Measurements from ENCODE around the gene TMEM161B. TPM values are rescaled to one million over a fixed set of nuclear protein-coding genes. Genes with fewer than 3 reads are reported as not detected.

TMEM161B gene
- total and polyA plus RNA-seq, 7 donors: 4.8 to 22.1 (median 15.0) TPM

DNA sequence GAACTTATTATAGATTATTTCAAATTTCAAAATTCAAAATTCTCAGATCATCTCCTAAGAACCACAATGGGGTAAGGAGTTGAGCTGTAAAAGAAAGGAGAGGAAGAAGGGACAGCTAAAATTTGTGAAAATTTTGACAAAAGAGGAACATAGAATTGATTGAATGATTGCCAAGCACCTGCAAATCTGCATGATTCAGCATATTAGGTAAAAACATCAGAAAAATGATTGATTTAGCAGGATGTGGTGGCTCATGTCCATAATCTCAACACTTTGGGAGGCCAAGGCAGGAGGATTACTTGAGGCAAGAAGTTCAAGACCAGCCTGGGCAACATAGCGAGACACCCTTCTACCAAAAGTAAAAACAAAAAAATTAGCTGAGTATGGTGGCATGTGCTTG lies 14.3 kb downstream of the TMEM161B start:
- no peak overlapping the region for H3K27ac ChIP-seq
- H3K9me3 ChIP-seq: no peaks in the 10 kb centered on the region
- no peaks in the 10 kb centered on the region for H3K27me3 ChIP-seq
- no peak for DNase-seq
- no peak for TF ChIP-seq POLR2A (IDR thresholded peaks at IDR 0.05)
- TF ChIP-seq EP300 (IDR thresholded peaks at IDR 0.05): no peak
- TF ChIP-seq, protein P1, sequence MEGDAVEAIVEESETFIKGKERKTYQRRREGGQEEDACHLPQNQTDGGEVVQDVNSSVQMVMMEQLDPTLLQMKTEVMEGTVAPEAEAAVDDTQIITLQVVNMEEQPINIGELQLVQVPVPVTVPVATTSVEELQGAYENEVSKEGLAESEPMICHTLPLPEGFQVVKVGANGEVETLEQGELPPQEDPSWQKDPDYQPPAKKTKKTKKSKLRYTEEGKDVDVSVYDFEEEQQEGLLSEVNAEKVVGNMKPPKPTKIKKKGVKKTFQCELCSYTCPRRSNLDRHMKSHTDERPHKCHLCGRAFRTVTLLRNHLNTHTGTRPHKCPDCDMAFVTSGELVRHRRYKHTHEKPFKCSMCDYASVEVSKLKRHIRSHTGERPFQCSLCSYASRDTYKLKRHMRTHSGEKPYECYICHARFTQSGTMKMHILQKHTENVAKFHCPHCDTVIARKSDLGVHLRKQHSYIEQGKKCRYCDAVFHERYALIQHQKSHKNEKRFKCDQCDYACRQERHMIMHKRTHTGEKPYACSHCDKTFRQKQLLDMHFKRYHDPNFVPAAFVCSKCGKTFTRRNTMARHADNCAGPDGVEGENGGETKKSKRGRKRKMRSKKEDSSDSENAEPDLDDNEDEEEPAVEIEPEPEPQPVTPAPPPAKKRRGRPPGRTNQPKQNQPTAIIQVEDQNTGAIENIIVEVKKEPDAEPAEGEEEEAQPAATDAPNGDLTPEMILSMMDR (IDR thresholded peaks at IDR 0.05): no peak
- TF ChIP-seq POLR2AphosphoS5 (IDR thresholded peaks at IDR 0.05): no peak
- H3K4me3 ChIP-seq: no peak overlapping the region
- H3K36me3 ChIP-seq: no peaks in the 10 kb centered on the region
- intact Hi-C loops (cut with DNase I): no loop called here
- WGBS, 2 donors: 100% methylated on average over 1 of the region's 1 CpG
- no peaks in the 10 kb centered on the region for H3K4me1 ChIP-seq

DNA sequence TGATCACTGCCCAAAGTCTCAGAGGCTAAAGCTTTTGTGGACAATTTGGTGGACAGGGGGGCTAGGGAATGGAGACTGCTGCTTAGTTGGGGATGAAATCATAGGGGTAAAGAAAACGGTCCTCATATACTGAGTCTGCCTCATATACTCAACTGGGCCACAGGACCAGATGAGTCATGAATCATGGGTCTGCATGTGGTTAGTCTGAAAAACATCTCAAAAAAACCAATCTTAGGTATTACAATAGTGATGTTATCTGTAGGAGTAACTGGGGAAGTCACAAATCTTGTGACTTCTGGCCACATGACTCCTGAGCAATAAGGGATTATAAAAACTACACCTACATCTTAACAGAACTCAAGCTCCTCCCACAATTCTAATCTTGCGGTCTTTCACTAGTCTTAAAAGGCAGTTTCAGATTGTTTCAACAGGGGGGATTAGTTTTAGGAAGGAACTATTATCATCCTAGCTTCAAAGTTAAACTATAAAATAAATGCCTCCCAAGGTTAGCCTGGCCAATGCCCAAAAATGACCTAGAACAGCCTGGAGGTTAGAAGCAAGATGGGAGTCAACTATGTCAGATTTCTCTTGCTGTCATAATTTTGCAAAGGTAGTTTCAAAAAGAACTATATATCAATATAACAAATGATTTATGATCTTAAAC lies 17.5 kb downstream of the TMEM161B start:
- no peak for TF ChIP-seq POLR2A (IDR thresholded peaks at IDR 0.05)
- TF ChIP-seq, protein P1 (IDR thresholded peaks at IDR 0.05): no peak
- no peak for TF ChIP-seq POLR2AphosphoS5 (IDR thresholded peaks at IDR 0.05)
- no peak for TF ChIP-seq EP300 (IDR thresholded peaks at IDR 0.05)
- Histone ChIP-seq H3K36me3 (no peaks in the 10 kb centered on the region), H3K9me3 (no peaks in the 10 kb centered on the region), H3K4me1 (no peaks in the 10 kb centered on the region), H3K27ac (no peak overlapping the region), H3K4me3 (no peak overlapping the region), H3K27me3 (no peaks in the 10 kb centered on the region)
- intact Hi-C loops (cut with DNase I): no loop called here
- DNase-seq: no peak
- WGBS, 2 donors: 90 to 96% methylated on average over 2 of the region's 2 CpGs

DNA sequence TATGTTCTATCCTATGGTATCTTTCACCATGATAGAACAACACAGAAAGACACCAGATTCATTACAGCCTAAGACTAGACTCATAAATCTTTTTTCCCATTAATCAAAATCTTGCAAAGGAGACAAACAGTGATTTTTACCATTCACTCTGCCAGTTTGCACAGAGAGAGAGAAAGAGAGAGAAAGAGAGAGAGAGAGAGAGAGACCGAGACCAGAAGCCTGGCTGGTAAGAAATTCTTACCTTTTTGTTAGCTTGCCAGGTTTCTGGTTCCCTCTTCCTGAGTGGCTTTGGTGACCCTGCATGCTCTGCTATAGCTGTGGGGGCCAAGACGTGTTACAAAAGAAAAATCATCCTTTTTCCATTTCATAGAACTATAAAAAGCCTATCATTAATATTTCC lies 18.6 kb downstream of the TMEM161B start:
- no peak overlapping the region for H3K4me3 ChIP-seq
- intact Hi-C loops (cut with DNase I): no loop called here
- H3K27me3 ChIP-seq: no peaks in the 10 kb centered on the region
- no peak for TF ChIP-seq POLR2AphosphoS5 (IDR thresholded peaks at IDR 0.05)
- TF ChIP-seq POLR2A (IDR thresholded peaks at IDR 0.05): no peak
- whole genome bisulfite sequencing, 2 donors: 95 to 97% methylated on average over 2 of the region's 2 CpGs
- no peak overlapping the region for H3K27ac ChIP-seq
- no peaks in the 10 kb centered on the region for H3K36me3 ChIP-seq
- H3K4me1 ChIP-seq: no peaks in the 10 kb centered on the region
- H3K9me3 ChIP-seq: no peaks in the 10 kb centered on the region
- no peak for DNase-seq

DNA sequence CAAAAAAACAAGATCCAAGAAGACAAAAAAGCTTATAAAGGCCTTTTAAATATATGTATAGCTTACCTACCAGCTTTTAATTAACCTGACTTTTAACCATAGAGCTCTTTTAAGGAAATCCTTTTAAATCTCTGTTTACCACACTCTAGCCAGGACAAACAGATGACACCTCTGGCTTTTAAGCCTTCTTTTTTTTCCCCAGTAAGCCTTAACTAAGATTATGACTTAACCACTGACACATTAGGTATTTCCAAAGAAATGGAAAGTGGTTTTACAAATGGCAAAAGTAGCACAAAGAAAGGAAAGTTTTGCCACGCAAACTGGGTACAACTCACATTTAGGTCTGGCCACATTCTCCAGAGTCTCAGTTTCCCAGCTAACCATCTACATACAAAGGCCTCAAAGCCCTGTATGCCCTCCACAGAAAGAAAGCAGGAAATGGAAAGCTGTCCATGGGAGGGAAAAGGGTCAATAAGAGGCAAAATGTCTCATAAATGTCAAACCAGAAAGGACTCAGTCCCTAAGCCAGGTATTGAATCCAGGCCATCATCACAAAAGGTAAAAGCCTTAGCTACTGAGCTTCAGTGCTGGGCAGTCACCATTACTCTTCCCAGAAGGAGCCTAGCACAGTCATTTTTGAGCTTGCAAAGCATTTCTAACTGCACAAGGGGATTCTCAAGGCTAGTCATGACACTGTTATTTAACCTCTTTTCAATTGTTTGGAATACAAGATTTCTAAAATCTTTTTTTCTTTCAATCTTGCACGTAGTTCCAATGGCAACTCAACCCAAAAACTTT lies 19.7 kb downstream of the TMEM161B start:
- intact Hi-C loops (cut with DNase I): no loop called here
- Histone ChIP-seq H3K27me3 (no peaks in the 10 kb centered on the region), H3K9me3 (no peaks in the 10 kb centered on the region), H3K27ac (no peak overlapping the region), H3K4me1 (no peaks in the 10 kb centered on the region), H3K36me3 (no peaks in the 10 kb centered on the region), H3K4me3 (no peak overlapping the region)
- 94 to 95% methylated on average over 2 of the region's 2 CpGs for WGBS, 2 donors
- no peak for DNase-seq
- TF ChIP-seq POLR2AphosphoS5 (IDR thresholded peaks at IDR 0.05) (no peak), EP300 (IDR thresholded peaks at IDR 0.05) (no peak), POLR2A (IDR thresholded peaks at IDR 0.05) (no peak)
- TF ChIP-seq, protein P1 (IDR thresholded peaks at IDR 0.05): no peak

DNA sequence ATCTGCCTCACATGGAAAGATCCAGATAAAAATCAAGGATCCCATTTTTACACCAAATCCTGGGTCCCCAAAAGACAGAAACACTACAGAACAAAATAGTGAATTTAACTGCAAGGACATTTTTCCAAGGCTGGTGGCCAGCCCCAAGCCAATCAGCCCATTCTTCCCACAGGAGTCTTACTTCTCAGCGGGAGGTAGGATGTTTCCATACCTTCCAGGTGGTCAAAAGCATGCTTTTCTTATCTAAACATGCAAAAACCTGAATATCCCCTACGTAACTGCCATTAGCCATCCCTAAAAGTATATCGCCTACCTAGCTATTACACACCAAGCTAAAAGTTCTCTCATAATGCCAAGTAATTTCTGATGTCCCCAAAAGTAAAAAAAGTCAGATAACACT lies 20.6 kb downstream of the TMEM161B start:
- H3K36me3 ChIP-seq: no peaks in the 10 kb centered on the region
- WGBS, 2 donors: 95 to 96% methylated on average over 3 of the region's 3 CpGs
- H3K9me3 ChIP-seq: no peaks in the 10 kb centered on the region
- no peak for DNase-seq
- H3K4me1 ChIP-seq: no peaks in the 10 kb centered on the region
- no peak for TF ChIP-seq EP300 (IDR thresholded peaks at IDR 0.05)
- no peak for TF ChIP-seq POLR2A (IDR thresholded peaks at IDR 0.05)
- TF ChIP-seq, protein P1 (IDR thresholded peaks at IDR 0.05): no peak
- TF ChIP-seq POLR2AphosphoS5 (IDR thresholded peaks at IDR 0.05): no peak
- no peak overlapping the region for H3K27ac ChIP-seq
- H3K27me3 ChIP-seq: no peaks in the 10 kb centered on the region
- no peak overlapping the region for H3K4me3 ChIP-seq
- intact Hi-C loops (cut with DNase I): no loop called here
